GM18858 (cell line): ENCODE results near the gene RPL32.

Experiments used
- ATAC-seq: cut with Tn5 transposase; IDR thresholded peaks from one replicate; pipeline ENCODE4 v1.9.1; 2021; ENCODE audit not compliant: unreplicated experiment

Gene RPL32

DNA sequence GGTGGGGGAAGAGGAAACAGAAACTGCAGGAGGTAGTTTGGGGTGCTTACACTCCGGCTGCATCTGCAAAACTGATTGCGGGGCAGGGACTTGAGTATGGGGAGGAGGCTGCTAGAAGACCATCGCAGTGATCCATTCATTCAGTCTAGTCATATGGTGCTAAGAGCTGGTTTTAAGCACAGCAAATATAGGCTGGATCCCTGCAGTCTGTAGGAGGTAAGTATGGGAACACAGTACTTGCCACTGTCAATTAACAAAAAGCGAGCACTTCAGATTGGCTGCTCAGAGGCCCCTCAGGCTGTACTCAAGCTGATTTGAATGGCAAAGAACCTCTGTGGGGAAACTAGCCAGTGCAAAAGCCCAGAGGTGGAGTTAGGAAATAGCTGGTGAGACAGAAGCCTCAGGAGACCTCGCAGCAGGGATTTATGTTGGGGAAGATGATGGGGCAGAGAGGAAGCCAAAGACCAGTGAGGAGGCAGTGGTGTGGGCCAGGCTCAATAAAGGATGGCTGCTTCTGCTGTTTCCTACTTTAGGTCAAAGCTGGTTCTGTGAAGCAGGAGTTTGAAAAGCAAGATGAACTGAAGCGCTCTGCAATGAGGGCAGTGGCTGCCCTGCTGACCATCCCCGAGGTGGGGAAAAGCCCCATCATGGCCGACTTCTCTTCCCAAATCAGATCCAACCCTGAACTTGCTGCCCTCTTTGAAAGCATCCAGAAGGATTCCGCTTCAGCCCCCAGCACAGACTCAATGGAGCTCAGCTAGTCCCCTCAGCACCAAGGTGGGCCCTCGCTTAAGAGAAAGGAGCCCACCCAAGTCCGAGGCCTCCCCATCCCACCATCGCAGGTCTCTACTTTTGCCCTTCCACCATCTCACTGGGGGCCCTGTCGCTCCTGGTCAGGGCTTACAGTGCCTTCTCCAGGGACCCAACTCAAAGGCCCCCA lies 7.9 kb downstream of the RPL32 start:
- no peak for ATAC-seq

DNA sequence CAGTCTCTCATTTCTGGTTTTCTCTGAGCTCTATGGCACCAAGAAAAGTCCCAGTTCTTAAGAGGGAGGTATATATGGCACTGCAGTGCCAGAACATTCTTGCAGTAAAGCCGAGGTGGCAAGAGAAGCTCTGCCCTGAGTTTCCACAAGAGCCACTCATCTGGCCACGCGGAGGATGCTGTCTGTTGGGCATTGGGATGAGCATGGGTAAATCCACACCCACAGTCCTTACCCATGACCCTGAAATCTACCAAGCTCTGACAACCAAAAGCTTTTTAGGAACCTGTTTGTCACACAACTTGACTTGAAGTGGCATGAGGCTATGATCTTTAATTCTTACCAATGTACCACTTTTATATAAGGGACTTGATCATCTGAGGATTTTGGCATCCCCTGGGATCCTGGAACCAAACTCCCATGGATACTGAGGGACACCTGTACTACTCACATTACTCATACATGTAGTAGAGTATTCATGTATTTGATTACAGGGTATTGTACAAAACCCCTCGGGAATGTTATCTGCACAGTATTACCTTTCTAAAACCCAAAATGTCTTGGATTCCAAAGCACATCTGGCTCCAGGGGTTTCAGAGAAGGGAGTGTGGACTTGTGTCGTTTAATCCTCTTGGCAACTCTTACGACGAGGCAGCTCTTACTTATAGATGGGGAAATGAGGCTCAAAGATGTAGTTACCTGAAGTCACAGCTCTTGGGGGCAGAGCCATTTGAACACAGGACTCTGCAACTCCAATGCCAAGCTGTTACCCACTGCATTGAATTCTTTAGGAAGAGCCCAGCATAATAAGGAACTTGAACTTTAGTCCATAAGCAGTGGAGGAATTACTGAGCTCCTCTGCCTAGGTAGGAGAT lies 8.8 kb downstream of the RPL32 start:
- no peak for ATAC-seq

DNA sequence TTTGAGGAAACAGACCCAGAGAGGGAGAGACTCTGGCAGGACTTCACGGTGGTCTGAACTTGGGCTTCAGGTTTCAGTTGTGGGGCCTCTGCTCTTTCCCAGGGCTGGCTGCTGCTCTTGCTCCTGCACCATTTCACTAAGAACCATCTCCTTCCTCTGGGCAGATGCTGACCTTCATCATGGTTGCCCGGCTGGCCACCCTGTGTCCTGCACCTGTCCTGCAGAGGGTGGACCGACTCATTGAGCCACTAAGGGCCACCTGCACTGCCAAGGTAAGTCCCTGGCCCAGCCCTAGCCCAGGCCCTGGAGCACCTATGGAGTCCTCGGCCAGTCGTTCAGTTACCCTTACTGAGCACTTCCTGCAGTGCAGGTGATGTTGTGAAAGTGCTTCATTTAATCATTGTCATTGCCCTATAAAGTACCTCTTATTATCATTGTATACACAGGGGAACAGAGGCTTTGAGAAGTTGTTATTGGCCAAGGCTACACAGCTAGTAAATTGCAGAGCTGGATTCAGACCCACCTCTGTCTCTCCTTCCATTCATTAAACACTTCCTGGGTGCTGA lies 10.0 kb downstream of the RPL32 start:
- no peak for ATAC-seq

DNA sequence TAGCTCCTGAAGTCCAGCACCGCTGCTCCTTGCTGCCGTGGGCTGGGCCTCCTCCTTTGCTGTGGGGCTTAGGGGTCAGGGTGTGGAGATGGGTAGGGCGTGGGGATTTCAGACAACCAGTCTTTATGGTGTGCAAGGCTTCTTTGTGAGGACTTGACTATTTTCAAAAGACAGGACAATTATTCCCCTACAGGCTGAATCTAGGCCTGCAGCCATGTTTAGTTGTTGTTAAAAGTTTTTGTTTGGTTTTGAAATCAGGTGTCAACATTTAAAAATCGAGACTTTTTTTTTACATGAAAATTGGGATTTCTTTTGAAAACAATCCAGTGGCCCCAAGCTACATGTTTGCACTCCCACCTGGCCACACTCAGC lies 10.6 kb downstream of the RPL32 start:
- no peak for ATAC-seq

DNA sequence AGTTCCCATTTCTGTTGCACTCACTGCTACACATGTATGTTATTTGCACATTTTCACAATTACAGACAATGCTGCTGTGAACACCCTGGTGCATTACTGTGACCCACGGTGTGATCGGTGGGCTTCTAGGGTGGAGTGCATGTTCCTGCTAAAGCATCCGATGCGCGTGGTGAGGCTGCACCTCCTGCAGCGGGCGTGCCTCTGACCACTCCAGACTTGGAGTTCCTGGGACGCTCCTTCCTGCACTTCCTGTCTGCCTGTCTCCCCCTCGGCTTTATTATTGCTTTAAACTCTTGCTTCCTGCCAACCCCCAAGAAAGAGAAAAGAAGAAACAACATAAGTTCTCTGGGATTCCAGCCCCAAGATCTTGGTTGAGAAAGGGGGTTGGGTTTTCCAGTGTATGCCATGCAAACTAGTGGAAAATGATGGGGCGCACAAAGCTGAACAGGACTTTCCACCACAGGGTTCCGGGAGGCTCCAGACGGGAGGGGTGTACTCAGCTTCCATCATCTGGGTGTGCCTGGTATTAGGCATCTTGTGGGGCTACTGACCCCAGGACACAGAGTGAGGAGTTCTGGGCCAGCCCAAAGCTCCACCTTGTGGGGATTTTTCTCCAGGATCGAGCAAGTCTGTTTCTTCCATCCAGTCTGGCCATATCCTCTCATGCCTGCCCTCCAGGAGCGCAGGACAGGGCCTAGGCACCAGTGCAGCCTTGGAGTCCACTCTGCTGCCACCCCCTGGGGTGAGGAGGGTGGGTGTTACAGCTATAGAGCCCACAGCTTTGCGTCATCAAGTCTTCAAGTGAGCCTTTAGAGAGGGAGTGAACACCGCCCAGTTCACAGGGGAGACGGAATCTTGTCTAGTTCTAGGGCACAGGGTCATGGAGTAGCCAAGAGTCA lies 11.2 kb downstream of the RPL32 start:
- no peak for ATAC-seq

DNA sequence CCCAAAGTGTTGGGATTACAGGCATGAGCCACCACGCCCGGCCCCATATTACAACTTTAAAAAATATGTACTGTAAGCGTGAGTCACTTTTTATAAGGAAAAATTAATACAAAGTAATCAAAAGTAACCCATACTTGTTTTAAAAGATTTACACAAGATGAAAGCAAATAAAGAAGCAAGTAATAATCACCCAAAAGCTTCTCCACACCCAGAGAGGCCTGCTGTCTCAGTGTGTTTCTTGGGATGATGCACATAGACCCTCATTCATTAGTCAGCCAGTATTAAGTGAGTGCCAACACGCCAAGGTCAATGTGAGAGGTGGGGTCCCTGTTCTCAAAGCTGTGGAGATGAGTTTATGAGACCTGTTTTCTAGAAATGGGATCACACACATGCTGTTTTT lies 12.0 kb downstream of the RPL32 start:
- no peak for ATAC-seq

DNA sequence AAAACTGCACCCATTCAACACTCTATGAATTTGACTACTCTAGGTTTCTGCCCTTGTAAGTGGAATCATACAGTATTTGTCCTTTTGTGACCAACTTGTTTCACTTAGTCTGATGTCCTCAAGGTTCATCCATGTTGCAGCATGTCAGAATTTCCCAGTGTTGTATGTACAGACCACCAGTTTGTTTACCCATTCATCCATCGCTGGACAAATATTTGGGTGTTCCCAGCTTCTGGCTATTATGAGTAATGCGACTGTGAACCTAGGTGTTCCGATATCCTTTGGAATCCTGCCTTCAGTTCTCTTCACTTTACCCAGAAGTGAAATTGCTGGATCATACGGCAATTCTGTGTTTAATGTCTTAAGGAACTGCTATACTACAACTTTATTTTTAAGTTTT lies 12.6 kb downstream of the RPL32 start:
- ATAC-seq = no peak

DNA sequence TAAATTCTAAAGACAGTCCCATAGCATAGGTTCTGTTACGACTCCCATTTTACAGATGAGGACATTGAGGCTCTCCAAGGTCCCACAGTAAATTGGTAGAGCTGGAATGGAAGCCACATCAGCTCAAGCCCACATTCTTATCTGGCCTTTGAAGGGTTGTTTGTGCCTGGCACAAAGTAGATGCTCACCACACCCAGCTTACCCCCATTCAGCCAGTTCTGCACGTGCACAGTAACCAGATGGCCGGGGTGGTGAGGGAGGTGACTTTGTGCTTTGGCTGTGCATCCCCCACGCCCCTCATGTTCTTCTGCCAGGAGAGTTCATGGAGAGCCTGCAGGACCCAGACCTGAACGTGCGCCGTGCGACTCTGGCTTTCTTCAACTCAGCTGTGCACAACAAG lies 16.2 kb downstream of the RPL32 start:
- no peak for ATAC-seq

DNA sequence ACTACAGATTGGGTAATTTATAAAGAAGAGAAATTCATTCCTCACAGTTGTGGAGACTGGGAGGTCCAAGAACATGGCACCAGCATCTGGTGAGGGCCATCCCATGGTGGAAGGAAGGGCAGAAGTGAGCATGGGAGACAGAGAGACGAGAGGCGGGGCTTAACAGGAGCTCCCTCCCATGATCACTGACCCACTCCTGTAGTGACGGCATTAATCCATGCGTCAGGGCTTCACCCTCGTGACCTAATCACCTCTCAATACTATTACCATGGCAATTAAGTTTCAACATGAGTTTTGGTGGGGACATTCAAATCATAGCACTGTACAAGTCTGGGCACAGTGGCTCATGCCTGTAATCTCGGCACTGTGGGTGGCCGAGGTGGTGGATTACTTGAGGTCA lies 17.1 kb downstream of the RPL32 start:
- ATAC-seq = no peak

DNA sequence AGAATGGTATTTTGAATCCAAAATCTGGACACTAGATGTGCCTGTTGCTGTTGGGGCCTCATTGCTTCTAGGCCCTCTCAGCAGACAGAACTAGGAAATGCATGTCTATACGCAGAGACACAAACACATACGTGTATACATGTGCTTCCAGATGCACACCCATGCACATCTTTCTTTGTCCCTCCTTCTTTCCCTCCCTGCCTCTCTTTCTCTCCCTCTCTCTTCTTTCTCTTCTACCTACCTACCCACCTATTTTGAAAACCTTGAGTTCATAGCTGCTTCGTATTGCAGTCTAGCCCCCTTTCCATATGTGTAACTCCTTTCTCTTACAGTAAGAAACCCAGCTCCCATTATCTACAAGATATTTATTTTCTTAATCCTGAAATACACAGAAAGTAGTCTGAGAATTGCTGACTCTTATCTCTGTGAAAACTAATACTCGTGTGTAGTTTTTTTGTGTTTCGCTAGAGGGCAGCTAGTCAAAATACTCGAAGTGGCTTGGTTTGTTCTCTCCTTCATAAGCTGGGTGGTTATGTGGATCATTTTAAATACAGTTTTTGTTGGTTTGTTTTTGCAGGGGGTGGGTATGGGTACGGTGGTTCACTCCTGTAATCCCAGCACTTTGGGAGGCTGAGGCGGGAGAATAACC lies 18.5 kb downstream of the RPL32 start:
- ATAC-seq = no peak

DNA sequence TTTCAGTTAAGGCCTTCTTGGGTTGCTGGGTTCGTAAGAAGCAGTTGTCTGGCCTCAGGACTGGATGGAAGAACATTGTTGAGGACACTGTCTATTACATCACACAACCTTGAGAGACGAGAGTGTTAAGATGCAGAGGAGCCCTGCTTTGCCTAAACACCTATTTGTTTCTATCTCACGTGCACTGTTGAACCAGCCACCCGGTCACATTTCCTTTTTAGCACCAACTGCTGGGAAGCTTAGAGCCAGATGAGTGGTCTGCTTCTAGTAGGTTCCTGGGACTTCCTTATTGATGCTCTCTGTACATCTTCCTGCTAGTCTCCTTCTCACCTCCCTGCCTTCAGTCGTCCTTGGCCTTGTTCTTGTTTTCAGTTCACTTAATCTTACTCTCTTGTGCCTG lies 22.6 kb downstream of the RPL32 start:
- no peak for ATAC-seq

DNA sequence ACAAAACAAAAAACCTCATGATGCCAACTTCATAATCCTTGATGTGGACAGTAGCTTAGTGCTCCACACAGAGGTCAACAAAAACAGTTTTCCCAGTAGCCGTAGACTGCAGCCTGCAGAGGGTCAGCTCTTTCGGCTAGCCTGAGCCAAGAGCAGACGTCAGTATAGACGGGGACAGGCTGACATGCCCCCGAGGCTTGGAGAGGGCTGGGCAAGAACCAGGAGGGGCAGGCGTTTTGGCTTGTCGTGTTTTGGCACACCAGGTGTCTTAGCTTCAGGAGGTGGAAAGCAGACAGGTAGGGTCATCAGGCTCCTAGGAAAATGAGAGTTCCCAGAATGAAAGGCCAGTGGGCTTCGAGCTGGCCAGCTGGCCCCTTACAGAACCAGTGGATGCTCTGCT lies 23.1 kb downstream of the RPL32 start:
- ATAC-seq = no peak

DNA sequence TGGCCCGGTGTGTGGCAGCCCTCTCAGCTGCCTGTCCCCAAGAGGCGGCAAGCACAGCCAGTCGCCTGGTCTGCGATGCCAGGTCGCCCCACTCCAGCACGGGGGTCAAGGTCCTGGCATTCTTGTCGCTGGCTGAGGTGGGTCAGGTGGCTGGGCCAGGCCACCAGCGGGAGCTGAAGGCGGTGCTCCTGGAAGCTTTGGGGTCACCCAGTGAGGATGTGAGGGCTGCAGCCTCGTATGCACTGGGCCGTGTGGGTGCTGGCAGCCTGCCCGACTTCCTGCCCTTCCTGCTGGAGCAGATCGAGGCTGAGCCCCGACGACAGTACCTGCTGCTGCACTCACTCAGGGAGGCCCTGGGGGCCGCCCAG lies 24.0 kb downstream of the RPL32 start:
- no peak for ATAC-seq

DNA sequence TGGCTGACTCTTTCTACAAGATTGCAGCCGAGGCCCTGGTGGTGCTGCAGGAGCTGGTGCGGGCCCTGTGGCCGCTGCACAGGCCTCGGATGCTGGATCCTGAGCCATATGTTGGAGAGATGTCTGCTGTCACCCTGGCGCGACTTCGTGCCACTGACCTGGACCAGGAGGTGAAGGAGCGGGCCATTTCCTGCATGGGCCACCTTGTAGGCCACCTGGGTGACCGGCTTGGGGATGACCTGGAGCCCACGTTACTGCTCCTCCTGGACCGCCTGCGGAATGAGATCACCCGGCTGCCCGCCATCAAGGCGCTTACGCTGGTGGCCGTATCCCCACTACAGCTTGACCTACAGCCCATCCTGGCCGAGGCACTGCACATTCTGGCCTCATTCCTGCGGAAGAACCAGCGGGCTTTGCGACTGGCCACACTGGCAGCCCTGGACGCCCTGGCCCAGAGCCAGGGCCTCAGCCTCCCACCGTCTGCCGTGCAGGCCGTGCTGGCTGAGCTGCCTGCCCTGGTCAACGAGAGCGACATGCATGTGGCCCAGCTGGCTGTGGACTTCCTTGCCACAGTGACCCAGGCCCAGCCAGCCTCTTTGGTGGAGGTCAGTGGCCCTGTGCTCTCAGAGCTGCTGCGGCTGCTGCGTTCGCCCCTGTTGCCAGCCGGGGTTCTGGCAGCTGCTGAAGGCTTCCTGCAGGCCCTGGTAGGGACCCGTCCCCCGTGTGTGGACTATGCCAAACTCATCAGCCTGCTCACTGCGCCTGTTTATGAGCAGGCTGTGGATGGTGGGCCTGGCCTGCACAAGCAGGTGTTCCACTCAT lies 24.6 kb downstream of the RPL32 start:
- ATAC-seq = no peak

DNA sequence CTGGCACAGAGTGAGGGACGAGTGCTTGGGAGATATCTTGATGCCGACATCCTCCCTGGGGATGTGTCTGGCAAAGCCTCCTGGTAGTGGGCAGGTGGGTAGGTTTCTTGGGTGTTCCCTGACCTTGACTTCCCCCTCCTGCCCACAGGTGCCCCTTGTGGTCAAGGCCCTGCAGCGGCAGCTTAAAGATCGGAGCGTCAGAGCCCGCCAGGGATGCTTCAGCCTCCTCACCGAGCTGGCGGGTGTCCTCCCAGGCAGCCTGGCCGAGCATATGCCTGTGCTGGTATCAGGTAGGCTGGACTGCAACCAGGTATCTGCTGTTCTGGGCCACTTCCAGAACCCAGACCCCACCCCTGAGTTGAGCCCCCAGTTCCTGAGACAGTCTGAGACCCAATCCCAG lies 25.6 kb downstream of the RPL32 start:
- ATAC-seq = no peak

DNA sequence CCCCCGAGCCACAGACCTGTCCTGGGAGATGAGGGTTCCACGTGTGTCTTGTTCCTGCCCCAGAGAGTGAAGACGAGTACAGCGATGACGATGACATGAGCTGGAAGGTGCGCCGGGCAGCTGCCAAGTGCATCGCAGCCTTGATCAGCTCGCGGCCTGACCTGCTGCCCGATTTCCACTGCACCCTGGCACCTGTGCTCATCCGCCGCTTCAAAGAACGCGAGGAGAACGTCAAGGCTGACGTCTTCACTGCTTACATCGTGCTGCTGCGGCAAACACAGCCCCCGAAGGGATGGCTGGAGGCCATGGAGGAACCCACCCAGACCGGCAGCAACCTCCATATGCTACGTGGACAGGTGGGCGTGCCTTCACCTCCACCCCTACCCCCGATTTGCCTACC lies 26.3 kb downstream of the RPL32 start:
- ATAC-seq = no peak

DNA sequence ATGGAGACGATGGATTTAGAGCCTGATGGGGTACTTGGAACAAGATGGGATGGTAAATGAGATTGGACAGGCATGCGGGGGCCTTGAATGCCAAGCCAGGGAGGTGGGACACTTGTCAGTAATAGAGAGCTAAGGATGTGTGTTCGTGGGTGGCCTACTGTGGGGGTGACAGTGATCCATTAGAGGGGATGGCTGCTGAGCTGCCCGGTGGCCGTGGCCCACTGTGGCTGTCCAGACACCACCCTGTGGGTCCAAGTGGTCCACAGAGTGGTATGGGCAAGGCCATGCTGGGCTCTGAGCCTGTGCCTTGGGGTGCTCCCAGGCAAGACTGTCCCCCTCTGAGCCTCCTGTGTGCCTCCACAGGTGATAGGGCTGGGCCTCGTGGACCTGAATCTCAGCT lies 27.4 kb downstream of the RPL32 start:
- no peak for ATAC-seq

DNA sequence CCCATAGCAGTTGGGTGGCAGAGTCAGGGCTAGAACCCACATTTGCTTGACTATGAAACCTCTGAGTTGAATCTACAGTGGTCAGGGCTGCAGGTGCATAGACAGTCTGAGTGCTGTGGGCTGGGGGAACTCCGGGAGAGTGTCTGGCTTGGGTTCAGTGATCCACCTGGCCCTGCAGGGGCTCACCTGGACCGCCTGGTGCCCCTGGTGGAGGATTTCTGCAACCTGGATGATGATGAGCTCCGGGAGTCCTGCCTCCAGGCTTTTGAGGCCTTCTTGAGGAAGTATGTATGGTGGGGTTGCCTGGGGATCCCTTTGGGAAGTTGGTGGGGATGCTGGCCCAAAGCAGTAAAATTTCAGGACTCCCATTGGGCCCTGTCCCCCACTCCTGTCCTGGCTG lies 28.6 kb downstream of the RPL32 start:
- ATAC-seq = no peak

DNA sequence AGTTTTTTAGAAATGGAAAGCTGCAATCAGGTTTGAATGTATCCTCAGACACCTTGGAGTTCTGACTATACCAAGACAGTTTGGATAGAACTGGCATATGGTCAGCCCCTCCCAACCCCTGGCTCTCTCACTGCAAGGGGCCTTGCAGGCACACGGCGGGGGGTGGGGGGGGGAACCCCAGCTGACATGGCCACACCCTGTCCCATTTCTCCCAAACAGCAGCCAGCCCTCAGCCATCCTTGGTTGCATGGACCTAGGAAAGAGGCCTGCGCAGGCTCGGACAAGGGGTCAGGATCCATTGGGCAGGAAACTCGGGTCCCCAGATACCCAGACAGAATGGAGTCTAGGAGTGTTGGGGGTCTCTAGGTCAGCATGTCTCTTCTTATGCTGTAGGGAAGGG lies 30.4 kb downstream of the RPL32 start:
- no peak for ATAC-seq
